ENCODE data around the gene SHD. TPM values are rescaled to one million over a fixed set of nuclear protein-coding genes. Genes with fewer than 3 reads are reported as not detected.

Gene SHD
- total and polyA plus RNA-seq, 9 of the 15 experiments (the other 6 are each of a cell fraction or from before 2014, with no cell fraction given), result 0.05 to 0.62 (median 0.15) TPM; not detected in 5

GRCh38 chr19:4316956-4317355, 37.9 kb downstream of the SHD start:
- peaks cover 0 to 9% of the 10 kb centered on the region in 2 experiments; a peak in 3 of 5 replicates for H3K4me1 ChIP-seq (replicated peaks in 1 of 2; ENCODE audit: control insufficient read depth in 2 of 2, insufficient read depth in 2 of 2, low read length in 2 of 2)
- FAIRE-seq (no peak), ATAC-seq (no peak), DNase-seq (ENCODE audit: extremely low read depth in 1 of 4, low spot score in 3 of 4) (no peak)
- no peaks in the 10 kb centered on the region for H3K9me1 ChIP-seq (ENCODE audit: control insufficient read depth, insufficient read depth, low read length)
- H2AFZ ChIP-seq (ENCODE audit: low read depth, low read length), result 0 out of 2 replicates have a peak overlapping the region, but pooled peaks have one; percentile 21
- CTCF ChIA-PET (ENCODE audit: low intra/inter-chr PET ratio), result no interaction called here
- intact Hi-C loops (cut with micrococcal nuclease), result no loop called here
- no peak overlapping the region for H3K27ac ChIP-seq (ENCODE audit: extremely low read depth, low read depth, low read length)
- no peaks in the 10 kb centered on the region for H3K79me2 ChIP-seq (ENCODE audit: control insufficient read depth, insufficient read depth, low read length)
- no peaks in the 10 kb centered on the region for H3K36me3 ChIP-seq (ENCODE audit: control insufficient read depth, insufficient read depth, low read length)
- no peak for TF ChIP-seq FOSL1 (tag; conservative IDR thresholded peaks at IDR 0.05)
- no peak for TF ChIP-seq ZNF561 (CRISPR knock-in tag; conservative IDR thresholded peaks at IDR 0.05)
- no peak for TF ChIP-seq FOXA1 (IDR thresholded peaks at IDR 0.05; ENCODE audit: borderline replicate concordance)
- TF ChIP-seq KLF13 (tag; IDR thresholded peaks at IDR 0.05; ENCODE audit: borderline replicate concordance, low read depth), result no peak
- TF ChIP-seq JUND (IDR thresholded peaks at IDR 0.05; ENCODE audit: borderline replicate concordance, low read depth, low read length), result no peak
- no peak for TF ChIP-seq JUND (tag; IDR thresholded peaks at IDR 0.05; ENCODE audit: borderline replicate concordance, low read depth, low read length)
- TF ChIP-seq SNAPC5 (CRISPR knock-in tag; IDR thresholded peaks at IDR 0.05), result no peak
- TF ChIP-seq HNRNPL (IDR thresholded peaks at IDR 0.05; ENCODE audit: low read depth, low read length), result no peak
- no peak for TF ChIP-seq SREBF1 (IDR thresholded peaks at IDR 0.05; ENCODE audit: borderline replicate concordance, low read depth, low read length)
- no peak for TF ChIP-seq BCLAF1 (IDR thresholded peaks at IDR 0.05; ENCODE audit: borderline replicate concordance in 1 of 2, control insufficient read depth in 1 of 2, low read depth in 2 of 2, low read length in 1 of 2)
- TF ChIP-seq NFATC3 (IDR thresholded peaks at IDR 0.05), result no peak
- in situ Hi-C loops (cut with MboI), result no loop called here
- H3K27me3 ChIP-seq (ENCODE audit: control insufficient read depth in 2 of 2, insufficient read depth in 2 of 2, low read length in 2 of 2), result no peaks in the 10 kb centered on the region
- BruUV-seq (replicated peaks), result no TSS peak
- peaks cover 4% of the 10 kb centered on the region; the same call in 1 of the 2 replicates for H3K9me3 ChIP-seq (replicated peaks; ENCODE audit: control insufficient read depth, insufficient read depth, low read depth, low read length)
- H3K4me3 ChIP-seq, result no peak overlapping the region
- WGBS (ENCODE audit: insufficient coverage, low coverage, missing lambda C conversion rate), result 46% methylated on average over 9 of the region's 9 CpGs
- no peak overlapping the region for H3K4me2 ChIP-seq (ENCODE audit: insufficient read depth, low read length)
- POLR2A ChIA-PET, result interaction anchor here (1.0 kb wide), 1 partner anchor 26 kb away, joined by 3 read pairs; no protein-coding TSS in a partner anchor
- peak overlapping the region in 1 of 2 experiments; percentile 18; a peak in 1 of 4 replicates for H3K9ac ChIP-seq (ENCODE audit: insufficient read depth in 1 of 2, low read depth in 2 of 2, low read length in 2 of 2)
- no peaks in the 10 kb centered on the region for H4K20me1 ChIP-seq (replicated peaks; ENCODE audit: control insufficient read depth, insufficient read depth, low read length)
